CD4-positive, alpha-beta T cell treated with Interleukin-15 for 4 hours (primary cell): ENCODE results near the gene SPIRE1.
"Not testable (repeated sequence)": the region's sequence is repeated elsewhere in the genome, so short reads cannot be mapped to it uniquely, and the experiment has no call there.

Experiments
- DNase-seq: peaks from one replicate; pipeline ENCODE4 v3.0.0-alpha.2; 2020; ENCODE audit warnings: low spot score

The SPIRE1 gene

DNA sequence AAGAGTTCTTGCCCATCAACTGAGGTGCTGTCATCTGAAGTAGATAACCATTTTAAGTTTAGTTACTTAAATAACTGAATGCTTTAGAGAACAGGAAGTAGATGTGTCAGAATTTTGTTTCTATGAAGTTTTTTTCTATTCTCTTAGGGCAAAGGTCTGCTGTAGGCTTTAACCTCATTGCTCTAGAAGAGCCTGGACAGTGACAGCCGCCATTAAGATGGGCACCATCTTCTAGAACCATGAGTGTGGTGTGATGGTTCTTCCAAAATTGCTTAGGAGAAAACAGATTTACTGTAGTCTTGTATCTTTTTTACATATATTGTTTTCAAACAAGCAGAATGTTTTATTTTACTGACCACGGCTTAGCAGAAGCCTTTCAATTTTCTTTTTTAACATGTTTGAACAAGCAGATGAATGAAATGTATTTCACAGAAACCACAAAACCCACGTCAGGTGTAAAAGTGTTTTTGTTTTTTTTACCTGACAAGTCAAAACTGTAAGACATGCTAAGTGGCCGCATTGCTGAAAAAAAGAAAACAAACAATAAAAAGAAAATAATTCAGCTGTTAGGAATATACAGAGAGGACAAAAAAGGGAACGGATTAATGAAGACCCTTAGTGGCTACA is 172.3 kb downstream of the SPIRE1 start:
- DNase-seq, result no peak

- DNase-seq, result not testable (repeated sequence)
These were observed 176.0 kb downstream of the SPIRE1 start for GRCh38 chr18:12481915-12482314.

- DNase-seq, result no peak
These were observed 177.9 kb downstream of the SPIRE1 start for GRCh38 chr18:12479982-12480381.

DNA sequence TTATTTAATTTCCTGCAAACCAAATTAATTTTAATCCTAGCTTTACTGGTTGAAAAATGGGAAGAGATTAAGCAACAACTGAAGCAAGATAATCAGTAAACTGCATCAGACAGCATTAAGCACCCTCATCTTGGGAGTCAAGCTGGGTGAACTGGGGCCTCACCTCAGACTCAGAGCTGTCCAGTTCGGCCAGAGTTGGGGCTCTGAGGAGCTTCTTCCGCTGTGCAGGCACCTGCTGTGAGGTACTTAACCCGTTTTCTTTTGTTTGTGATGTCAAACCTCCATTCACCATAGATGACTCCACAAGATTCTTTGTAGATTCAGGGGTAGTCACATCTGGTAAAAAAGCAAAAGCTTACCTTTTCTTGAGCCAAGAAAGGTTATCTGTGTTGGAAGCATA is 178.4 kb downstream of the SPIRE1 start:
- no peak for DNase-seq

DNA sequence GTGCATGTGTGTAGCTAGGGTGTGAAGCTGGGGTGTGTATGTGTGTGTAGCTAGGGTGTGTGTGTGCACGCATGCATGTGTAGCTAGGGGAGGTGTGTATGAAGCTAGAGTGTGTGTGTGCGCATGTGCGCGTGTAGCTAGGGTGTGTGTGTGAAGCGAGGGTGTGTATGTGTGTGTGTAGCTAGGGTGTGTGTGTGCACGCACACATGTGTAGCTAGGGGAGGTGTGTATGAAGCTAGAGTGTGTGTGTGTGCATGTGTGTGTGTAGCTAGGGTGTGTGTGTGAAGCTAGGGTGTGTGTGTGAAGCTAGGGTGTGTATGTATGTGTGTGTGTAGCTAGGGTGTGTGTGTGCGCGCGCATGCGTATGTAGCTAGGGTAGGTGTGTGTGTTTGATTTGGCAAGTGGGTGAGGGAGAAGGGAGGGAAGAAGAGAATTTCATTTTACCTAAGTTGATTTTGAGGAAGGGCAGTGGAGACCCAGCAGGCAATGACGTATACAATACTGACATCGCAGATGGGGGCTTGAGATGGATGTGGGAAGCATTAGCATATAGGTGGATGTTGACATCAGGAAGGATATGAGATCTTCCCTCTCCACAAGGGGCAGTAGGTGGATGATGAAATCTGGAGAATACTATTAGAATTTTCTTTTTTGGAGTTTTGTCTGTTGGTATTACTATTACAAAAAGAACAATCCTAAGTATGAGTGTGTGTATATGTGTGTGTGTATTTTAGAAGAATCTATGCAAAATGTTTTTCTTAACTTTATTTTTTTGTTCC is 179.4 kb downstream of the SPIRE1 start:
- DNase-seq, result no peak

- DNase-seq, result no peak
These were observed 180.3 kb downstream of the SPIRE1 start for GRCh38 chr18:12477606-12478005.

DNA sequence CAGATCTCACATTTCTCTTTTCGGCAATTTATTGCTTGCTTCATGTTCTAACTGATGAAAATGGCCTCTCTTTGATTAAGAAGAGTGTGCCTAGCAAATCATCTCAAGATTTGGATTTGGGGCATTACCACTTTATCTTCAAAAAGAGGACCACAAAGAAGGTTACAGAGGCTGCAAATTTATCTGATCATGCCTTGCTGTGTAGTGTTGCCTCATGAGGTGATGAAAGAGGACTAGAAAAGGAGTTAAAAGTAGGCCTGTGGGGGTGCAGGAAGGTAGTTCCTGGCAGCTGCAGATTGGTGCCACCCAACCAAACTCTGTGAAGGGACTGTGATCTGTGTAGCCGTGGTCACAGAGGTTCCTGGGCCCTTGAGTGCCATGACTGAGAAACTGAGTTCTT is 181.0 kb downstream of the SPIRE1 start:
- no peak for DNase-seq

DNA sequence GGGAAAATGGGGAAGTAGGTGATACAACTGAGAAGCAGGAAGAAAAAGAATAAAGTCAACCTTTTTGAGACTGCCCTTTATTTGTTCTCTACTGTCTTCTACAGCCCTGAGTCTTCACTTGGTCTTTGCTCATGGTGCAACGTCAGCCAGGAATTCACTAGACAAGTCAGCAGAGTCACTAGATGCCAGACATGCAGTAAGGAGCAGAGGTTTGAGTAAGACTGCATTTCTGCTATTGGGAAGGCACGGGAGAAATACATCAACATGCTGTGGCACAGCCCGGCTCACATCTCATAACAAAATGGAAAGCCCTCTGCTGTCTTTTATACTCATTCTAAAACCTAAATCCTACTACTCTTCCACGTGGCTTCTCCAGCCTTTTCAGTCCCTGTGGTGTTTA is 183.0 kb downstream of the SPIRE1 start:
- no peak for DNase-seq

DNA sequence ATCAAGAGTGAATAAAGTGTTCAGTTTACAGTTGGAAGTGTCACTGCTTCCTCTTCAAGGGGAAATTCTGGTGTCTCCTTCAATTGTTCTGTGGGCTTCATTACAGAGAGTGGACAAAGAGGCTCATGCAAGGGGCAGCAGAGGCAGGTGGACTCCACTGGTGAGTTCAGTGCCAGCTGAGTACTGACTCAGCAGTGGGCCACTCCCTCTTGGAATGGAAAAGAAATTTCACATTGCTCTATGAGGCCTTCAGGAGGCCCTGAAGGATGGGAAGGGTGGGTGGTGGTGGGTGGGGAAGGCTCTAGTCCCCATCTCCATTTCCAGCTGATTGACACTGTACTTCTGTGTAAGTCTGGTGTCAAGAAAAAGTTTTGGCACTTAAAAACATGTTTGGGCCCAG is 183.8 kb downstream of the SPIRE1 start:
- DNase-seq, result no peak

- no peak for DNase-seq
These were observed 187.4 kb downstream of the SPIRE1 start for GRCh38 chr18:12470382-12471075.

GRCh38 chr18:12468445-12468844 is 189.5 kb downstream of the SPIRE1 start:
- DNase-seq, result no peak

GRCh38 chr18:12464731-12465130 is 193.2 kb downstream of the SPIRE1 start:
- DNase-seq, result no peak

- DNase-seq, result no peak
These were observed 194.7 kb downstream of the SPIRE1 start for GRCh38 chr18:12463191-12463590.

DNA sequence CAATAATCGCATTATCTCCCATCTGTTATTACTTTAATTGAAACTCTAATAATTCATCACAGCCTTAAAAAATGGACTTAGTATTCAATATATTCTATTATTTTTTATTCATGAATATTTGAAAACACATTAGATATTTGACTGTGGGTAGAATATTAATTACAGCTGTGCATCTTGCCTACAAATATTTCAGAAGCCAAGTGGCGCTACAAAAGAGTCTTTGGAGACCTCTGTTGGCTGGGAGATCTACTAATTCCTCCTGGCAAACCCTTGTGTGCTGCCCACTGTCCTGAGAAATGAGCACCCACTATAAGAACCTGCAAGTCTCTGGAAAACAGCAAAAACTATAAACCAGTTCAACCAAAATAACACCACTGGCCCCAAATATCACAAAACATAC is 195.7 kb downstream of the SPIRE1 start:
- DNase-seq, result no peak

DNA sequence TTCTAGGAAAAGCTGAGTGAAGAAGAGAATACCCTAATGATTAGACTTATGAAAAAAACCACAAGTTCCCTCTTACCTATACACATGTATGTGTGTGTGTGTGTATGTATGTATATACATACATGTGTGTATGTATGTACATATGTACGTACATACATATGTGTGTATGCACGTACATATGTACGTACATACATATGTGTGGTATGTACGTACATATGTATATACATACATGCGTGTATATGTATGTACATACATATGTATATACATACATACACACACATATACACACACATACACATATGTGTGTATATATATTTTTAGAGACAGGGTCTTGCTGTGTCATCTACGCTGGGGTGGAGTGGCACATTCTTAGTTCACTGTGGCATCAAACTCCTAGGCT is 196.6 kb downstream of the SPIRE1 start:
- DNase-seq, result no peak

DNA sequence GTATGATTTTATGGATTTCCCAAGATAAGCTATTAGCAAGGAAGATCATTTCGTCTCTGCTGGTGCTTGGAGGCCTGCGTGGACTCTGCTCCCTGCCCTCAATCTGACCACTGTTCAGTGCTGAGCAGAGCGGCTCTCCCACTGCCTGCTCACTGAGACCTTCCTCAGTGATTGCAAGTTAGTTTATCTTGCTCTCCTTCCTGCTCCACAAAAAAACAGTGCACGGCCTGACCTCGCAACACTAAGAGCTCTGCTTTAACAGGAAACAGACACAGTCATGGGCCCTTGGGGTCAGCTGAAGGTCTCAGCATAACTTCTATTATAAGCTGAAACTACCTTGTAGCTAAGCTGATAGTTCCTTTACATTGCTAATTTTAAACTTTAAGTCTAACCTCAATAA is 197.0 kb downstream of the SPIRE1 start:
- DNase-seq, result no peak

GRCh38 chr18:12458771-12459170 is 199.1 kb downstream of the SPIRE1 start:
- no peak for DNase-seq

DNA sequence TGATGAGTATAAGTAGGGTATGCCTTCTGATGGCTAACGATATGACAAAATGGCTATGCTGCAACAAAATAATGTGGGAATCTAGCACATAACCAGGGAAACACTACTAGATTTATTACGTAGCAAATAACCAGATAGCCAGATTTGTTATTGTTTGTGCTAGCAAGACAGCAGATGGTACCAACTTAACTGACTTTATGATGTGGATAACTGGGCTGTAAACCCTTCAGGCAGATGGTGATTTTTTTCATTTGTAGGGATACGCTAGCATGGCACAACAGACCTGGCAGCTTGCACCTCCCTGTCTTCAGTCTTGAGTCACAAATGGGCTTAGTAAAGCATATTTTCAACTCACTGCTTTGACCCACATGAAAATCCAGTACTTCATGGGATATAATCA is 201.5 kb downstream of the SPIRE1 start:
- no peak for DNase-seq

GRCh38 chr18:12455496-12455895 is 202.4 kb downstream of the SPIRE1 start:
- DNase-seq, result no peak

- DNase-seq, result no peak
These were observed 205.1 kb downstream of the SPIRE1 start for GRCh38 chr18:12452784-12453183.

DNA sequence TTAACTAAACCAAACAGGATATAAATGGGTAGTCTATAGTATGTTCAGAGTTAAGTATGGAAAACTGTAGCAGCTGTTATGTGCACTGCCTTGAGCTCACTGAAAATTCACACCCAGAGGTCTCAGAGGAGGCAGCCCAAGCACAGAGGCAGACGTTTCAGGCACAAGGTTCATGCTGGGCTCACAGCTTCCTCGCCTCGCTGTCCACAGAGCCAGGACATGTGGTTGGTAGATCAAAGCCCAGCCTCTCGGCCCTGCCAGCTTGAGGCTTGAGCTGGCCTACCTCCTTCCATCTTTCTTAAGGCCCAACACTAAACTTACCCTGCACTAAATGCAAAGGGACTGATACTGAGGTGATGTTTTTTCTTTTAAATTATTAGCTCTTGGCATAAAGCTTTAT is 206.5 kb downstream of the SPIRE1 start:
- DNase-seq, result no peak

- no peak for DNase-seq
These were observed 208.7 kb downstream of the SPIRE1 start for GRCh38 chr18:12449051-12449785.

GRCh38 chr18:12445554-12445953 is 212.4 kb downstream of the SPIRE1 start:
- DNase-seq, result no peak
